ENCODE data around the gene MEP1A. TPM values are rescaled to one million over a fixed set of nuclear protein-coding genes. Genes with fewer than 3 reads are reported as not detected.

The MEP1A gene
- total and polyA plus RNA-seq, 2 of the 13 experiments (the other 11 are each of a cell fraction or from before 2014, with no cell fraction given), result 0.24 to 0.83 TPM

GRCh38 chr6:46772762-46773161 is 20.4 kb upstream of the MEP1A start:
- Histone ChIP-seq H2AFZ (ENCODE audit: low read length) (no peak overlapping the region), H3K4me2 (ENCODE audit: low read depth, low read length) (no peak overlapping the region), H3K4me3 (replicated peaks in 1 of 3; ENCODE audit: insufficient read depth in 1 of 3, low read depth in 2 of 3, low read length in 3 of 3) (no peak overlapping the region), H3K79me2 (ENCODE audit: insufficient read depth, low read length) (no peaks in the 10 kb centered on the region), H3K9me3 (ENCODE audit: low read length) (0 out of 2 replicates have a peak, but pooled peaks cover under 1% of the 10 kb centered on the region), H3K27me3 (ENCODE audit: control insufficient read depth in 1 of 2, insufficient read depth in 2 of 2, low read length in 2 of 2) (no peaks in the 10 kb centered on the region), H4K20me1 (ENCODE audit: insufficient read depth, low read length) (no peaks in the 10 kb centered on the region), H3K36me3 (replicated peaks in 1 of 2; ENCODE audit: control insufficient read depth in 1 of 2, insufficient read depth in 2 of 2, low read length in 2 of 2) (no peaks in the 10 kb centered on the region), H3K4me1 (ENCODE audit: insufficient read depth, low read length) (peaks cover 8% of the 10 kb centered on the region; the same call in 1 of the 2 replicates), H3K27ac (ENCODE audit: extremely low read length, insufficient read depth, low read length) (no peak overlapping the region), H3K9ac (ENCODE audit: insufficient read depth, low read depth, low read length) (no peak overlapping the region)
- DNase-seq (ENCODE audit: low spot score) (no peak), FAIRE-seq (no peak), ATAC-seq (no peak)
- TF ChIP-seq MAFF (IDR thresholded peaks at IDR 0.05; ENCODE audit: low read depth, low read length), result no peak
- no peak for TF ChIP-seq RFXAP (CRISPR knock-in tag; IDR thresholded peaks at IDR 0.05; ENCODE audit: borderline replicate concordance)
- no peak for TF ChIP-seq HOXA9 (CRISPR knock-in tag; IDR thresholded peaks at IDR 0.05; ENCODE audit: borderline replicate concordance)
- TF ChIP-seq NFE2L1 (CRISPR knock-in tag; IDR thresholded peaks at IDR 0.05; ENCODE audit: borderline replicate concordance), result no peak
- no peak for TF ChIP-seq ZNF33A (CRISPR knock-in tag; IDR thresholded peaks at IDR 0.05; ENCODE audit: borderline replicate concordance)
- TF ChIP-seq ZNF564 (CRISPR knock-in tag; IDR thresholded peaks at IDR 0.05), result no peak
- no peak for TF ChIP-seq CHD2 (IDR thresholded peaks at IDR 0.05; ENCODE audit: low read depth, low read length)
- no peak for TF ChIP-seq ZNF557 (CRISPR knock-in tag; IDR thresholded peaks at IDR 0.05)
- no peak for TF ChIP-seq ZNF652 (CRISPR knock-in tag; IDR thresholded peaks at IDR 0.05; ENCODE audit: borderline replicate concordance, low read depth)
- TF ChIP-seq PAXIP1 (CRISPR knock-in tag; conservative IDR thresholded peaks at IDR 0.05), result no peak
- no peak for TF ChIP-seq KDM6A (CRISPR knock-in tag; IDR thresholded peaks at IDR 0.05; ENCODE audit: low read depth)
- TF ChIP-seq RXRB (CRISPR knock-in tag; IDR thresholded peaks at IDR 0.05; ENCODE audit: borderline replicate concordance), result no peak
- TF ChIP-seq FOXJ3 (CRISPR knock-in tag; IDR thresholded peaks at IDR 0.05; ENCODE audit: borderline replicate concordance), result no peak
- no peak for TF ChIP-seq HOXA3 (CRISPR knock-in tag; IDR thresholded peaks at IDR 0.05)
- TF ChIP-seq ZNF879 (CRISPR knock-in tag; IDR thresholded peaks at IDR 0.05), result no peak
- no peak for TF ChIP-seq ETV6 (CRISPR knock-in tag; conservative IDR thresholded peaks at IDR 0.05)
- no peak for TF ChIP-seq AHR (CRISPR knock-in tag; IDR thresholded peaks at IDR 0.05)
- intact Hi-C loops (cut with micrococcal nuclease; ENCODE audit: unreplicated experiment), result no loop called here
- in situ Hi-C loops (cut with HindIII; ENCODE audit: extremely low pct_ligation_motif_present, low pct_unique_long_range_greater_than_20kb), result no loop called here
- WGBS (ENCODE audit: low lambda C conversion rate), result 0% methylated on average over 2 of the region's 2 CpGs
- CTCF ChIA-PET (ENCODE audit: low intra/inter-chr PET ratio, low total read pairs), result no interaction called here
- no TSS peak for BruUV-seq (replicated peaks)
- POLR2A ChIA-PET, result no interaction called here

Data from HepG2 (cell line).